ENCODE data around the gene CERS1.
"Not testable (repeated sequence)": the region's sequence is repeated elsewhere in the genome, so short reads cannot be mapped to it uniquely, and the experiment has no call there.

Gene CERS1

GRCh38 chr19:18917593-18917992 is 21.6 kb upstream of the CERS1 start:
- not testable (repeated sequence) for DNase-seq

DNA sequence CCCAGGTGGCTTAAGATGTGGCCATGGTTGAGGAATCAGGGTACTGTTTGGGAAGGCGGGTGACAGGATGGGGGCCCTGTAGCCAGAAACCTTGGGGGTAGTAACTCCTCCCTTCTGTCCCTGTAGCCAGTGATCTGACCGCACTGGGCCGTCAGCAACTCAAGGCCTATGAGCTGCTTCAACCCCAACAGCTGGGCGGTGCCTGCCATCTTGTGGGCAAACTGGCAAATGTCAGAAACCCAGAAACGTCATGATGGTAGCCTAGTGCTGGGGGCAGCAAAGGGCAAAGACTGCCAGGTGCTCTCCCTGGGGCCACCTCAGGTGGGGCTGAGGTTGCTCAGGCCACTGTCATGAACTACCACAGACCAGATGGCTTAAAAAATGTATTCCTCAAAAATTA is 19.7 kb upstream of the CERS1 start:
- DNase-seq, result peak; percentile 46

- DNase-seq, result no peak
Measured at GRCh38 chr19:18913466-18913865, 17.5 kb upstream of the CERS1 start.

DNA sequence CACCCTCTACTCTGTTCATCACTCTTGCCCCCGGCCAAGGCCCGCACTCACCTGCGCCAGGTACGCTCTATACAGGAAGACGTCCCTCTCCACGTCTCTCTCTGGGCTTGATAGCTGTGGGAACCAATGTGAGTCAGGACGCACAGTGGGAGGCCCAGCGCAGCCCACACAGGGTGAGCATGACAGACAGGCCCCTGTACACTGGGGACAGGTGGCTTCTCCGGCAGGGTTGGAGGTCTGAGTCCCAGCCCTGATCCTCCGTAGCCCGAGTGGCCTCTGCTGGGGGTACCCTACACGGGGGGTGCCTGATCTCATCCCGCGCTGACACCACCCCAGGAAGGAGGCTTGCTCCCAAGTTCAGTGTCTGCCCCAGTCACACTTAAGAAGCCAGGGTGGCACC is 17.0 kb upstream of the CERS1 start:
- DNase-seq, result no peak

DNA sequence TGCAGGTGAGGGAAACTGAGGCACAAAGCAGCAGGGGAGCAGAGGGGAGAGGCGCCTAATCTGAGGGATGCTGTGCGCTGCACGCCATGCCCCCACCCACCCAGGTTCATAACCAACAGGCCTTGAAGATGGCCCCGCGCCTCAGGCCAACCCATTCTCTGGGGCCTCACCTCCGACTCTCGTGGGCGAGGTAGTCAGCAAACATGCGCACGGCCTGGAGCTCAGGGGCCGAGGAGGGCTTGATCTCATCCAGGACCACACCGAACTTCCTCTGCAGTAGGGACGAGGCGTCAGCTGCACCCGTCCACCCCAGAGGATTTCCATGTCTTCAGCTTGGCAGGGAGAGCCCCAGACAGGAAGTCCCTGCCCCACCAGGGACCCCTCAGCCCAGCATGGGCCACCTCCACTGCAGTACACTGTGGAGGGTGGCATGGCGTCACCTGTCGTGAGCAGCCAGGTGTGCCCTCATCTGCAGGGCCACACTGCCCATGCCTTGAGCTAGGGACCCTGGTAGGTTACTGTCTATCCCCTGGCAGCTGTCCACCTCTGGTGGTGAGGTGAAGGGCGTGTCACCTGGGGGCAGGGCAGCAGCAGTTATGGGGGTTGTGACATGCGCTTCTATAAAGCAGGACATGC is 15.0 kb upstream of the CERS1 start:
- no peak for DNase-seq

DNA sequence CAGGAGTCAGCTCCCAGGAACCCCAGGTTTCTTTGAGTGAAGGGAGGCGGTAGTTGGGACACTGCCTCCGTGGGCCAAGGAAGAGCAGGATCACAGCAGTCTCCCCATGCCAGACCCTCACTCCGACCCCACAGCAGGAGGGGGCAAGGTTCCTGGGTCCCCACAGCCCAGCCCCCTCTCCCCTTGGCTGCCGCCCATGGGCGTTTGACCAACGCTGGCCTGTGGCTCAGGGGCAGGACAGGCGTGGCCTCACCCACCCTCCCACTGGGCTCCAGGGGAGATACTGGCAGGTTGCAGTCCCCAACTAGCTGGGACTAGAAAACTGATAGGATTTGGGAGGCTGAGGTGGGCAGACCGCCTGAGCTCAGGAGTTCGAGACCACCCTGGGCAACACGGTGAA is 14.1 kb upstream of the CERS1 start:
- DNase-seq, result no peak

DNA sequence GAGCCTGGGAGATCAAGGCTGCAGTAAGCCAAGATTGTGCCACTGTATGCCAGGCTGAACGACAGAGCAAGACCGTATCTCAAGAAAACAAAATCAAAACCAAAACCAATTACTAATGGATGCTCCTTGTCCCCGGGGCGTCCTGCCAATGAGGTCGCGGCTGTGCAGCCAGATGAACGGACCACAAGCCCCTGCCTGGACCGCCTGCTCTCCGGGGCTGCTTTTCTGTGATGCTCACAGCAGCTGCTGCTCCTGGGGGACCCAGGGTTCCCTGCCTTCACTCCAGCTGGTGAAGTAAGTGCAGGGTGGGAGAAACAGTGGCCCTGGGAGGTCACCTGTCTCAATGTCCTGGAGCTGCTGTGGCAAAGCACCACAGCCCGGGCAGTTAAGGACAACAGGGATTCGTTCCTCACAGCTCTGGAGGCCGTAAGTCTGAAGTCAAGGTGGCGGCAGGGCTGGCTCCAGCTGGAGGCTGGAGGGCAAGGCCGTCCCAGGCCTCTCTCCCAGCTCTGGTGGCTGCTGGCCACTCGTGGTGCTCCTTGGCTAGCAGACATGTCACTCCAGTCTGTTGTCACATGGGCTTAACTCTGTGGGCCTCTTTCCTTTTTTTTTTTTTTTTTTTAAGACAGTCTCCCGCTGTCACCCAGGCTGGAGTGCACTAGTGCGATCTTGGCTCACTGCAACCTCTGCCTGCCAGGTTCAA is 13.1 kb upstream of the CERS1 start:
- no peak for DNase-seq

DNA sequence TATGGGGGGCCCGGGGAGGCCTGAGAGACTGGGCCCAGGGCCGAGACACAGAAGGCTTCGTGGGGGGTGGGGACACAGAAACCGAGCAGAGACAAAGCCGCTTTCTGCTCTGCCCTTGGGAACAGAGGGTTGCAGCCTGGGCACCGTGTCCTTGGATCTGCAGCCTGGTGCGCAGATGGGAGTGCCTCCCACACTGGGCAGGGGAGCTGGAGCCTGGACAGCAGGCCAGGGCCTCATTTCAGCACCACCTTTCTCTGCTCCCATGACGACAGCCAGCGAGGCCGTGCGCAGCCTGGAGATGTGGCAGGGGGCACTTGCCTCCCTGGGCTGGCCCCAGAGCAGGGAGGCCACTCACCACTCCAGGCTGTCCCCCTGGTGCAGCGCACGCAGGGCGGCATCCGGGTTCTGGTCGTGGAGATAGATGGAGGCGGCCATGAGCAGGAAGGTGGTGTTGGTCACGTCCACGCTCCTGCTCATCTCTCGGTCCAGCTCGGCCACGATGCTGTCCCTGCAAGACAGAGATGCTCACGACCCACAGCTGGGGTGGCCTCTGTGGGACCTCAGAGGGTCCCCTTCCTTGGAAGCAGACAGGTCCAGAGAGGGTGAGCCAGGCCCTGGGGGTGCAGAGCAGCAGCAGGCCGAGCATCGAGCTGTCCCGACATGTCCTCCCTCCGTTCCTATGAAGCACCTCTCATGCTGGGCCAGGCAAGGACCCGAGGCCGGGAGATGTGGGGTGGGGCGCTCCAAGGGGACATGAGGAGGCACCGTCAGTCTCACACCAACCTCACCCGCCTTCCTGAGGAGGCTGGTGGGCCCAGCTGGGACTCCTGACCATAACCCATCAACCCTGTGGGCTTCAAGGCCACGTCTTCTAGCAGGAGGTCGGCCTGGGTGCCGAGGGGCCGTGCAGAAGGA is 10.9 kb upstream of the CERS1 start:
- DNase-seq, result no peak

GRCh38 chr19:18905513-18906236 is 9.7 kb upstream of the CERS1 start:
- no peak for DNase-seq

GRCh38 chr19:18905058-18905456 is 9.1 kb upstream of the CERS1 start:
- DNase-seq, result no peak

DNA sequence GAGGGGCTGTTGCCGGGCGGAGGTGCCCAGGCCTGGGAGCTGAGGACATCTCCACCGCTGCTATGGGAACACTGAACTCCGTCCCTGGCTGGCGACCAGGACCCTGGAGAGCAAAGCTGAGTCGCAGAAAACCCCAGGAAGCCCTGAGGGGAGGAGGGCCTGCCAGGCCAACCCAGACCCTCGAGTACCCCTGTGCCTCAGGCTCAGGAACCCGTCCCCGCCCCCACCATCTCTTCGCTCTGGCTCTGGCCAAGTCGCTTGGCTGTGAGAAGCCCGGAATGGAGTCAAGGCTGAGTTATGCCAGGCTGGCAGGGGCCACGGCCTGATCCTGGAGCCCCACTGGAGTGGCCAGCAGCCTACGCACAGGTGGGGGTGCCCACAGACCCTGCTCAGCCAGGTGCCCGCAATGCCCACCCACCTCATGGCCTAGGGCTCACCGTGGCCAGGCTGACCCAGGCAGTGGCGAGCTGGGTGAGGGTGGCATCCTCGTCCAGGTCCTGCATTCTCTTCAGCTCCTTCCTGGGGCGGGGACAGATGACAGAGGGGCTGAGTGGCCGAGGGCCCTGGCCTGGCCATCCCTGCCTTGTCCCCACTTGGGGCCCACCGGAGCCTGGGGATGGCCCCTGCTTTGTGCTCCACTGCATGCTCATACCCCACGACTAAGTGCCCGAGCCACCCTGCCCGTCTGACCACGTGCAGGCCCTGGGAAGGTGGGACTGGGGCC is 8.5 kb upstream of the CERS1 start:
- DNase-seq, result no peak

DNA sequence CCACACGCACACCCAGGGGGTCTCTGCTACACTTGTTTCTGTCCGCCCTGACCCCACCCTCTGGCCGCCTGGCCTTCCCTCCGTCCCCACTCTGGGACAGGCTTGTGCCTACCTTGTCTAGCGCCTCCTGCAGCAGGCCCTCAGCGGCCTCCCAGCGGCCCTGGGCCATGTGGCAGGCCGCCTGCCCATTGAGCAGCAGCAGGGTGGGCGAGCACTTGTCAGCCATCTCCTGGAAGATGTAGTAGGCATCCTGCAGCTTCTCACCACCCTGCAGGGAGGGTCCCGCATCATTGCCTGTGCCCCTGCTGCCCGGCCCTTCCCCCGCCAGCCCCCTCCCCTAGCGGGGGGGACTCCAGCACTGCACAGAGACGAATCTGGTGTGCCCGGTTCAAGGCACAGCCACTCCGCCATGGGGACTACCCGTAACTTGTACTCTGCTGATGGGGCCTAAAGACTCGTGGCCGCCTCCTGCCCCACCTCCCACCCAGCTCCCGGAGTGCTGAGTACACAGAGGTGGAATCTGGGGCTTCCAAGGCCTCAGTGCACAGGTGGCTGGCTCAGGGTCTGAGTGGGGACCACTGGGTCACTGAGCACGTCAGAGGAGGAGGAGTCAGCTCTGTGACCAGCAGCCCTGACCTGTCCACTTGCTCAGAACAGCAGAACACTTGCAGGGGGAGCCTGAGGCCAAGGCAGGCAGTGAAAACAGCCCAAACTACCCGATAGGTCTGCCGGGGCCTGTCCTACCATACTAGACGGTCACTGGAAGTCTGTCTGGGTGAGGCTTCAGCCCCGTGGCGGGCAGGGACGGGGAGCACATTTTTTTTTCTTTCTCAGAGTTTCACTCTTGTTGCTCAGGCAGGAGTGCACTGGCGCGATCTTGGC is 7.4 kb upstream of the CERS1 start:
- DNase-seq, result no peak

DNA sequence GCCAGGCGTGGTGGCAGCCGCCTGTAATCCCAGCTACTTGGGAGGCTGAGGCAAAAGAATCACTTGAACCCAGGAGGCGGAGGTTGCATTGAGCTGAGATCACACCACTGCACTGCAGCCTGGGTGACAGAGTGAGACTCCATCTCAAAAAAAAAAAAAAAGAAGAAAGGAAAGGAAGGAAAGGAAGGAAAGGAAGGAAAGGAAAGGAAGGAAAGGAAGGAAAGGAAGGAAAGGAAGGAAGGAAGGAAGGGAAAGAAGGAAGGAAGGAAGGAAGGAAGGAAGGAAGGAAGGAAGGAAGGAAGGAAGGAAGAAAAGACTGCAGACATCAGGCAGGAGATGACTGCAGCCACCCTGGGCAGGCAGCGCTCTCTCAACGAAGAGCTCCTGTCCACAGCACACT is 6.6 kb upstream of the CERS1 start:
- DNase-seq, result not testable (repeated sequence)

DNA sequence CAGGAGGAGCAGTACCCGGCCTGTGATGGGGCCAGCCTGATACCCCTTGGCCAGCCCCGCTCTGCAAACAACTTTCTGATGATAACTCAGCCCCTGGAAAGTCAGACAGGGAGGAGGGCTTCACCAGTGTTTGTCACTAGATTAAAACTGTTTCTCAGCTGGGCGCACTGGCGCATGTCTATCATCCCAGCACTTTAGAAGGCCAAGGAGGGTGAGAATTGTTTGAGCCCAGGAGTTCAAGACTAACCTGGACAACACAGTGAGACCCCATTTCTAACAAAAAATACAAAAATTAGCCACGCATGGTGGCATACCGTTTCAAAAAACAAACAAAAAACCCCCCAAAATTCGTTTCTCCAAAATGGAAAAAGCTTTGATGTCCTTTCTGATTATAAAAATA is 5.5 kb upstream of the CERS1 start:
- no peak for DNase-seq

DNA sequence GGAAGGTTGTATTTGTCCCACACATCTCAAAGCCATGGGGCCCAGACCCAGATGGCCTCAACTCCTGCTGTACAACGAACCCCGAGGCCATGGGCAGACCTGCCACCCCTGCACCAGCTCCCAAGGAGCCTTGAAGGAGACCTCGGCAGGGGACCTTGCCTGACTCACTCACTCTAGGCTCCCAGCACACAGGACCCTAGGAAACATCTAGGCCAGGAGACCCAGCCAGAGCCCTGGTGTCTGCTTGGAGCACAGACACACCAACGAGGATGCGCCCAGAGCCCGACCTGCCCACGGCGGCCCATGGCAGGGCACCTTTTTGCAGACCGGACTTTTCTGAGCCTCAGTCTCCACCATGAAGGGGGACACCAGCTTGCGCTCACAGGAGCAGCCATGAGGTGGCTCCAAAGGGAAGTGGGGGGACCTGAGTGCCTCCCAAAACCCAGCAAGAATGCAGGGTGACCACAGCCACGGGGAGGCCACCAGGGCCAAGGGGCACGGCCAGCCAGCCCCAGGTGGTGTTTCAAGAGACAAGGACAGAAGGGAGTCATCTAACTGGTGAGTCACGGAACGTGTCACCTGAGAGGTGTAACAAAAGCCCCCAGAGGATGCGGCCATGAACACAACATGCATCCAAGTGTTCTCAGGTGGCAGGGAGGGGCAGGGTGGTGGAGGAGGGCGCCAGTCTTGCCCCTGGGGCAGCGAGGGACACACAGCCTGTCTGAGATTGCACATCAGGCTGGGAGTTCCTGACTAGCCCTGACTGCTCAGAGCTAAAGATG is 4.9 kb upstream of the CERS1 start:
- no peak for DNase-seq

DNA sequence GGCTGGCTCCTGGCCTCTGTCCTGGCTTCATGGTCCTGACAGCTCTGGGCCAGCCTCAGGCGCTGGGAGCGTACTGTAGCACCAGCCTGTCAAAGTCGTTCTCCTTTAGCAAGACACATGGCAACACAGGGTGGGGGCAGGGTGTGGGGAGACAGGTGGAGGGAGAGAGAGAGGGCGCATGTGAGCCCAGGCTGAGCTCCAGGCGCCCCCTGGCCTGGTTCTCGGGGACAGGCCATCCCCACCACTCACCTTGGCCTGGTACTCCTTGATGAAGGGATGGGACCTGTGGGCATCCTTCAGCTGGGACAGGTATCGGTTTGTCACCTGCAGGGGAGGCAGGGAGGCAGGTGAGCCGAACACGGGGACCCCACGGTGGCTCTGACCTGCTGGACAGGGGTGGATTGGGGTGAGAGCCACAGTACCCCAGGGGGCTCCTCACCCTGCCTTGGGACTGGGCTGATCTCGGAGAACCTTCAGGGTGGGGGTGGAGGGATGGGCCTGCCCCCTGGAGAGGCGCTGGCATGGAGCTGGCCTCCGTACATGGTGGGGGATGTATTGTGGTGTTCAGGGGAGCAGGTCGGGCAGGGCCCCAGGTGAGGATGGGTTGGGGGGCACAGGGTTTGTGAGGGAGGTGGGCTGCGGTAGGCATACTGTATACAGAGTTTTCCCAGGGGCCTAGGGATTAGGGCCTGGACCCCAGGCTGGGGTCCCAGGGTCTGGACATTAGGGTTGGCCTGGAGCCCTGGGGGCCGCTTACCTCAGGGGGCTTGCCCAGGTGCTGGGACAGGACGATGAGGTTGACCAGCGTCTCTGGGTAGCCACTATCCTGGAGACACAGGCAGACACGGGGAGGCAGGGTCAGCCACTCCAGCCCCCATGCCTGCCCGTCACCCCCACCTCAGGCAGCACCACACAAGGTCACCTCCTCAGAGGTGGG is 3.9 kb upstream of the CERS1 start:
- no peak for DNase-seq

- no peak for DNase-seq
Measured at GRCh38 chr19:18898607-18899408, 2.9 kb upstream of the CERS1 start.

- DNase-seq, result no peak
Measured at GRCh38 chr19:18898081-18898606, 2.2 kb upstream of the CERS1 start.
